SJSA1 (cell line): ENCODE results near the gene MIPOL1. TPM values are rescaled to one million over a fixed set of nuclear protein-coding genes. Genes with fewer than 3 reads are reported as not detected.

Experiments
- DNase-seq, 2 experiments: peaks; one replicate each; pipeline ENCODE4 v3.0.0-alpha.2; 2015 to 2020; ENCODE audit warnings: low spot score in 2 of 2, low read depth in 1 of 2
- H3K27ac ChIP-seq: fragments of 250-450 bp; sonication (Bioruptor Pico); 2 replicates; pipeline ENCODE4 v1.5.1; 2020; ENCODE audit warnings: mild to moderate bottlenecking, moderate library complexity
- H3K27me3 ChIP-seq: fragments of 250-450 bp; sonication (Bioruptor Pico); replicated peaks from 2 replicates; pipeline ENCODE4 v1.5.1; 2020; ENCODE audit warnings: mild to moderate bottlenecking, moderate library complexity
- H3K36me3 ChIP-seq: fragments of 250-450 bp; sonication (Bioruptor Pico); 2 replicates; pipeline ENCODE4 v1.5.1; 2020; ENCODE audit warnings: mild to moderate bottlenecking
- H3K4me1 ChIP-seq: fragments of 250-450 bp; sonication (Bioruptor Pico); replicated peaks from 2 replicates; pipeline ENCODE4 v1.6.1; 2021; ENCODE audit warnings: mild to moderate bottlenecking
- H3K4me3 ChIP-seq: fragments of 250-450 bp; sonication (Bioruptor Pico); 2 replicates; pipeline ENCODE4 v1.5.1; 2020; ENCODE audit warnings: mild to moderate bottlenecking
- H3K9me3 ChIP-seq: fragments of 250-450 bp; sonication (Bioruptor Pico); replicated peaks from 2 replicates; pipeline ENCODE4 v1.5.1; 2020; ENCODE audit warnings: mild to moderate bottlenecking
- total RNA-seq: library from RNA; depleted of rRNA; stranded (reverse); fragments of >200 nt; shearing (Covaris generic); gene quantifications from 2 replicates; pipeline ENCODE4 v1.2.3, GENCODE V29; 2014

The MIPOL1 gene
- total RNA-seq, 1 experiment from 2014 or later, result 9.7 TPM

DNA sequence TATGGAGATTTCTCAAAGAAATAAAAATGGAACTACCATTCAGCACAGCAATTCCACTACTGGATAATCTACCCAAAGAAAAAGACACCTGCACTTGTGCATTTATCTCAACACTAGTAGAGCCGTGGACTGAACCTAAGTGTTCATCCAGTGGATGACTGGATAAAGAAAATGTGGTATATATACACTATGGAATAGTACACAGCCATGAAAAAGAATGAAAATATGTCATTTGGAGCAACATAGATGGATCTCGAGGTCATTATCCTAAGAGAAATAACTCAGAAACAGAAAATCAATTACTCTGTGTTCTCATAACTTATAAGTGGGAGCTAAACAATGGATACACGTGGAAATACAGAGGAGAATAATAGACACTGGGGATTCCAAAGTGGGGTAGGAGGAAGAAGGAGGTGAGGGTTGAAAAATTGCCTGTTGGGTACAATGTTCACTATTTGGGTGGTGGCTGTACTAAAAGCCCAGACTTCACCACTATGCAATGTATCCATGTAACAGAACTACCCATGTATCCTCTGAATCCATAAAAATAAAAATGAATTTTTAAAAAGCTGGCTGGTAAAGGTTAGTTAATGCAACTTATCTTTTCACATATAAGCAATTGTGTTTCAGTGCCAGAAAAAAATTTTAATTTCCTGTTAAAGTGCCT lies 266.6 kb downstream of the MIPOL1 start:
- DNase-seq, result no peak
- no peak overlapping the region for H3K27ac ChIP-seq
- H3K4me3 ChIP-seq, result no peak overlapping the region
- no peaks in the 10 kb centered on the region for H3K9me3 ChIP-seq
- H3K36me3 ChIP-seq, result no peaks in the 10 kb centered on the region
- H3K4me1 ChIP-seq, result no peaks in the 10 kb centered on the region
- no peaks in the 10 kb centered on the region for H3K27me3 ChIP-seq

DNA sequence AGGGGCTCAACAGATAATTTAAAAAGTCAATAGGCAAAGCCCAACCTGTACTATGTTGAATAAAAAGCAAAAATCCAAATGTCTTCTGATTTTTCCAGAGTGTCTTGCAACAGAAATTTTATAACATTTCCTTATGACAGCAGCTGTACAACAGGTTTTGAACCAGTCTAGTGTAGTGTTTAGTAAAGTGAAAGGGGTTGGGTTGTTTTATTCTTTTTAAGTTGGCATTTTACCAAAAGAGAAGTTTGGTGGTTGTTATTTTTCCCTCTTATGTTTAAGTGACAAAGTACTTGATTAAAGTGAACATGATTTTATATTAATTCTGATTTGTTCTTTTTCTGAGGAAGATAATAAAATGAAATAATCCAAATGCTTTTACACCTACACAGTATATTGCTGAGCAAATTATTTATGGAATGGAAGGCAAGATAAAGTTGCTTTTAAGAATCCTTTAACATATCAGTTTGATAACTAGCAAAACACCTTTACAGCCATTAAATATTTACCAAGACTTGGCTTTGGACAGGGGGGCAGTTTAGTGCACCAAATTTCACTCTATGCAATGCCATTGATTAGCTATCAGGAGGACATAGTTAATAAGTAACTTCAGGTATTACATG lies 268.4 kb downstream of the MIPOL1 start:
- H3K36me3 ChIP-seq, result no peaks in the 10 kb centered on the region
- H3K9me3 ChIP-seq, result no peaks in the 10 kb centered on the region
- H3K4me3 ChIP-seq, result no peak overlapping the region
- no peaks in the 10 kb centered on the region for H3K27me3 ChIP-seq
- DNase-seq, result no peak
- no peak overlapping the region for H3K27ac ChIP-seq
- no peaks in the 10 kb centered on the region for H3K4me1 ChIP-seq

DNA sequence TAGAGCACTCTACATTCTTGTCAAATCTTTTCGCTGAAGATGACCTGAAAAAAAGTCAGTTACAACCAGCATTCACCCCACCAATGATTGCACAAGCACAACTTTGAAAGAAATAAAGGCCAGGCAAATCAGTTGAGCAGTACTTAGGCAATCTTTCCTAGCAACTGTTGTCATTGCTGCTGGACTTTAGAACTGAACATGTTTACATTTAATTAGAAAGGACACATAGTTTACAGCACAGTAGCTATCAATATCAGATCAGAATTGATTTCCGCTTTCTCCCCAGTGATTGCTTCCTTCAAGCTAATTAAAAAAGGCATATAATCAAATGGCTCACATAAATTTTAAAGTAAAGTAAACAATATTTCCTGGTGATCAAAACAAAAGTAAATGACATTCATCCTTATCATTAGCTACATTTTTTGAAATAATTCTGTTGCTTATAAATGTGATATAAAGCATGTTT lies 268.9 kb downstream of the MIPOL1 start:
- no peak overlapping the region for H3K4me3 ChIP-seq
- no peaks in the 10 kb centered on the region for H3K9me3 ChIP-seq
- no peaks in the 10 kb centered on the region for H3K36me3 ChIP-seq
- no peak overlapping the region for H3K27ac ChIP-seq
- no peak for DNase-seq
- H3K27me3 ChIP-seq, result no peaks in the 10 kb centered on the region
- no peaks in the 10 kb centered on the region for H3K4me1 ChIP-seq

DNA sequence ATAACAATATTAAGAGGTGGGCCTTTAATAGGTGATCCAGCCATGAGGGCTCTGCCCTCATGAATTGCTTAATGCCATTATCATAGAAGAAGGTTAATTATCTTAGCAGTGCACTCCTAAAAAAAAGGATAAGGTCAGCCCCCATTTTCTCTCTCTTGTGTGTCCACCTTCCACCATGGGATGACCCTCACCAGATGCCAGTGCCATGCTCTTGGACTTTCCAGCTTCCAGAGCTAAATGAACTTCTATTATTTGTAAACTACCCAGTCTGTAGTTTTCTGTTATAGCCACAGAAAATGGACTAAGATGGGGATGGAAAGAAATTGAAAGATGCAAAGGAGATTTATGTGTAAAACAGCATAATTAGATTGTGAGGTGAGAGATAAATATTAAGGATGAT lies 271.9 kb downstream of the MIPOL1 start:
- Histone ChIP-seq H3K4me1 (no peaks in the 10 kb centered on the region), H3K27ac (no peak overlapping the region), H3K27me3 (no peaks in the 10 kb centered on the region), H3K36me3 (no peaks in the 10 kb centered on the region), H3K9me3 (no peaks in the 10 kb centered on the region), H3K4me3 (no peak overlapping the region)
- no peak for DNase-seq

DNA sequence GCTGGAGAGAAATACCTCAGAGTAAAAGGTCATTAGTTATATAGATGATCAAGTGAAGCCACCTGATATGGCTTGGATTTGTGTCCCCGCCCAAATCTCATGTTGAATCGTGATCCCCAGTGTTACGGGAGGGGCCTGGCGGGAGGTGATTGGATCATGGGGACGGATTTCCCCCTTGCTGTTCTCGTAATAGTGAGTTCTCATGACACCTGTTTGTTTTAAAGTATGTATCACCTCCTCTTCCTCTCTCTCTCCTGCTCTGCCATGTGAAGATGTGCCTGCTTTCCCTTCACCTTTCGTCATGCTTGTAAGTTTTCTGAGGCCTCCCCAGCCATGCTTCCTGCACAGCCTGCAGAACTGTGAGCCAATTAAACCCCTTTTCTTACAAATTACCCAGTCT lies 272.5 kb downstream of the MIPOL1 start:
- no peaks in the 10 kb centered on the region for H3K27me3 ChIP-seq
- no peaks in the 10 kb centered on the region for H3K9me3 ChIP-seq
- H3K27ac ChIP-seq, result no peak overlapping the region
- no peak for DNase-seq
- H3K36me3 ChIP-seq, result no peaks in the 10 kb centered on the region
- no peaks in the 10 kb centered on the region for H3K4me1 ChIP-seq
- H3K4me3 ChIP-seq, result no peak overlapping the region

DNA sequence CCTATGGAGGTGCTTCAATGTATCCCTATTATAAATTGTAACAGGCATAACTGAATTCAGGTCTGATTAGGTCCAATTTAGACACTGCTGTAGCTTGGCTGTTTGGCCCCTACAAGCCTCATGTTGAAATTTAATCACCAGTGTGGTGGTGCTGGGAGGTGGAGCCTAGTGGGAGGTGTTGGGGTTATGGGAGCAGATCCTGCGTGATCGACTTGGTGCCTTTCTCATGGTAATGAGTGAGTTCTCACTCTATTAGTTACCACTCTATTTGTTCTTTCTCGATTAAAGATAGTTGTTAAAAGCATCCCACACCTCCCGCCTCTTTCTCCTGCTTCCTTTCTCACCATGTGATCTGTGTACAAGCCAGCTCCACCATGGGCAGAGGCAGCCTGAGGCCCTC lies 275.2 kb downstream of the MIPOL1 start:
- H3K4me3 ChIP-seq, result no peak overlapping the region
- H3K27me3 ChIP-seq, result no peaks in the 10 kb centered on the region
- no peak overlapping the region for H3K27ac ChIP-seq
- no peaks in the 10 kb centered on the region for H3K9me3 ChIP-seq
- no peak for DNase-seq
- no peaks in the 10 kb centered on the region for H3K4me1 ChIP-seq
- no peaks in the 10 kb centered on the region for H3K36me3 ChIP-seq

DNA sequence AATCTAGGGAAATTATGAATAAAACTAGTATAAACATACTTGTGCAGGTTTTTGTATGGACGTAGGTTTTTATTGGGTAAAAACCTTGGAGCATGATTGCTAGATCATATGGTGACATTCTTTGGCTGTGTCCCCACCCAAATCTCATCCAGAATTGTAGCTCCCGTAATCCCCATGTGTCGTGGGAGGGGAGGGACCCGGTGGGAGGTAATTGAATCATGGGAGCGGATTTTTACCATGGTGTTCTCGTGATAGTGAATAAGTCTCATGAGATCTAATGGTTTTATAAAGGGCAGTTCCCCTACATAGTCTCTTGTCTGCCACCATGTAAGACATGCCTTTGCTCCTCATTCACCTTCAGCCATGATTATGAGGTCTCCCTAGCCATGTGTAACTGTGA lies 276.5 kb downstream of the MIPOL1 start:
- DNase-seq, result no peak
- Histone ChIP-seq H3K4me1 (no peaks in the 10 kb centered on the region), H3K4me3 (no peak overlapping the region), H3K36me3 (no peaks in the 10 kb centered on the region), H3K27ac (no peak overlapping the region), H3K27me3 (no peaks in the 10 kb centered on the region), H3K9me3 (no peaks in the 10 kb centered on the region)

DNA sequence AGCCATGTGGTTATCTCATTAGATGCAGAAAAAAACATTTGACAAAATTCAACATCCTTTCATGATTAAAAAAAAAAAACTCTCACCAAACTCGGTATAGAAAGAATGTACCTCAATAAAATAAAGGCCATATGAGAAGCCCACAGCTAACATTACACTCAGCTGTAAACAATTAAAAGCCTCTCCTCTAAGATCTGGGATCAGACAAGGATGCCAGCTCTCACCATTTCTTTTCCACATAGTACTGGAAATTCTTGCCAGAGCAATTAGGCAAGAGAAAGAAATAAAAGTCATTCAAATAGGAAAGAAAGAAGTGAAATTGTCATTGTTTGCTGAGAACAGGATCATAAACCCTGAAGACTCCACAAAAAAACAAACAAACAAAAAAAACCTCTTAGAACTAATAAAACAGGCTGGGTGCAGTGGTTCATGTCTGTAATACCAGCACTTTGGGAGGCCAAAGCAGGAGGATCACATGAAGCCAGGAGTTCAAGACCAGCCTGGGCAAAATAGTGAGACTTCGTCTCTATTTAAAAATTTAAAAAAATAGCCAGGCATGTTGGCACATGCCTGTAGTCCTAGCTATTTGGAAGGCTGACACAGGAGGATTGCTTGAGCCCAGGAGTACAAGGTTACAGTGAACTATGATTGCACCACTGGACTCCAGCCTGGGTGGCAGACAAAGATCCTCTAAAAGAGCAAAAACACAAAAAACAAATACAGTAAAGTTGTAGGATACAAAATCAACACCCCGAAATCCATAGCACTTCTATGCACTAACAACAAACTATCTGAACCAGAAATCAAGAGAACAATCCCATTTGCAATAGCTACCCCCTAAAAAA lies 282.9 kb downstream of the MIPOL1 start:
- H3K27ac ChIP-seq, result no peak overlapping the region
- H3K27me3 ChIP-seq, result no peaks in the 10 kb centered on the region
- no peaks in the 10 kb centered on the region for H3K36me3 ChIP-seq
- no peak overlapping the region for H3K4me3 ChIP-seq
- H3K4me1 ChIP-seq, result no peaks in the 10 kb centered on the region
- no peak for DNase-seq
- H3K9me3 ChIP-seq, result no peaks in the 10 kb centered on the region

DNA sequence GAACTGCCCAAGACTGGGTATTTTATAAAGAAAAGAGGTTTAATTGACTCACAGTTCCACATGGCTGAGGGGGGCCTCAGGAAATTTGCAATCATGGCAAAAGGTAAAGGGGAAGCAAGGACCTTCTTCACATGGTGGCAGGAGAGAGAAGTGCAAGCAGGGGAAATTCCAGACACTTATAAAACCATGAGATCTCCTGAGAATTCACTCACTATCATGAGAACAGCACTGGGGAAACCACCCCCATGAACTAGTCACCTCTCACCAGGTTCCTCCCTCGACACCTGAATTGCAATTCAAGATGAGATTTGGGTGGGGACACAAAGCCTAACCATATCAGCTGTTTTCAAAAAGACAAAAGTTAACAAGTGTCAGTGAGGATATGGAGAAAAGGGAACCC lies 284.7 kb downstream of the MIPOL1 start:
- DNase-seq, result no peak
- H3K4me3 ChIP-seq, result no peak overlapping the region

DNA sequence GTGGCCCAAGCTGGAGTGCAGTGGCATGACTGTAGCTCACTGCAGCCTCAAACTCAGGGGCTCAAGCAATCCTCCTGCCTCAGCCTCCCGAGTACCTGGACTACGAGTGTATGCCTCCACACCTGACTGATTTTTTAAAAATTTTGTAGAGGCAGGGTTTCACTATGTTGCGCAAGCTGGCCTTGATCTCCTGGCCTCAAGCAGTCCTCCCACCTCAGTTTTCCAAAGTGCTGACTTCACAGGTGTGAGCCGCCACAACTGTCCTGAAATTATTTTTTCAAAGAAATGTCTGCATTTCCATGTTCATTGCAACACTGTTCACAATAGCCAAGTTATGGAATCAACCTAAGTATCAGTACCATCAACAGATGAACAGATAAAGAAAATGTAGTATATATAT lies 285.9 kb downstream of the MIPOL1 start:
- no peaks in the 10 kb centered on the region for H3K36me3 ChIP-seq
- H3K4me3 ChIP-seq, result no peak overlapping the region
- no peaks in the 10 kb centered on the region for H3K9me3 ChIP-seq
- H3K27ac ChIP-seq, result no peak overlapping the region
- no peaks in the 10 kb centered on the region for H3K27me3 ChIP-seq
- no peaks in the 10 kb centered on the region for H3K4me1 ChIP-seq
- no peak for DNase-seq

More for the DNA sequence above, 284.7 kb downstream of the MIPOL1 start:
- Histone ChIP-seq H3K27me3 (no peaks in the 10 kb centered on the region), H3K4me1 (no peaks in the 10 kb centered on the region), H3K36me3 (no peaks in the 10 kb centered on the region), H3K9me3 (no peaks in the 10 kb centered on the region), H3K27ac (no peak overlapping the region)

DNA sequence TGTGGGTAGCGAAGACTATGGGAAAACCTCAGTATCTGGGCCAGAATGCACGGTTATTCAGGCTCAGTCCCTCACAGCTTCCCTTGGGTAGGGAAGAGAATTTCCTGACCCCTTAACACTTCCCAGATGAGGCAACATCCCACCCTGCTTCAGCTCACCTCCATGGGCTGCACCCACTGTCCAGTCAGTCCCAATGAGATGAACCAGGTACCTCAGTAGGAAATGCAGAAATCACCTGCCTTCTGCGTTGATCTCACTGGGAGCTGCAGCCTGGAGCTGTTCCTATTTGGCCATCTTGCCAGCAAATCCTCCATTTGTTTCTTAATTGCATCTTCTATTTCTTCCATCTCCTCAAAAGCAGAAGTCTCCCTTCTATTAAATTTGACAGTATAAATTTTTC lies 292.9 kb downstream of the MIPOL1 start:
- no peak overlapping the region for H3K27ac ChIP-seq
- no peak overlapping the region for H3K4me3 ChIP-seq
- H3K4me1 ChIP-seq, result no peaks in the 10 kb centered on the region
- no peaks in the 10 kb centered on the region for H3K27me3 ChIP-seq
- DNase-seq, result no peak
- H3K9me3 ChIP-seq, result no peaks in the 10 kb centered on the region; the same call in 1 of the 2 replicates
- H3K36me3 ChIP-seq, result no peaks in the 10 kb centered on the region

DNA sequence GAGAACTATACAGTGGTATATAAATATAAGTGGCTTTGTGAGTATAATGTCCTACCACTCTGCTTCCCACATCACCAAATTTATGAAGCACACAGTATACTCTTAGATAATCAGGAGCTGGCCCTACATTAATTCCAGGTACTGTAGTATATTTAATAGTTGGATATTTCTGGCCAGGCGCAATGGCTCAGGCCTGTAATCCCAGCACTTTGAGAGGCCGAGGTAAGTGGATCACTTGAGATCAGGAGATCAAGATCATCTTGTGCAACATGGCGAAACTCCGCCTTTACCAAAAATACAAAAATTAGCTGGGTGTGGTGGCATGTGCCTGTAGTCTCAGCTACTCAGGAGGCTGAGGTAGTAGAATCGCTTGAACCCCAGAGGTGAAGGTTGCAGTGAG lies 293.3 kb downstream of the MIPOL1 start:
- H3K27me3 ChIP-seq, result no peaks in the 10 kb centered on the region
- no peak overlapping the region for H3K4me3 ChIP-seq
- H3K27ac ChIP-seq, result no peak overlapping the region
- no peaks in the 10 kb centered on the region for H3K36me3 ChIP-seq
- no peaks in the 10 kb centered on the region for H3K4me1 ChIP-seq
- no peak for DNase-seq
- H3K9me3 ChIP-seq, result no peaks in the 10 kb centered on the region; the same call in 1 of the 2 replicates

DNA sequence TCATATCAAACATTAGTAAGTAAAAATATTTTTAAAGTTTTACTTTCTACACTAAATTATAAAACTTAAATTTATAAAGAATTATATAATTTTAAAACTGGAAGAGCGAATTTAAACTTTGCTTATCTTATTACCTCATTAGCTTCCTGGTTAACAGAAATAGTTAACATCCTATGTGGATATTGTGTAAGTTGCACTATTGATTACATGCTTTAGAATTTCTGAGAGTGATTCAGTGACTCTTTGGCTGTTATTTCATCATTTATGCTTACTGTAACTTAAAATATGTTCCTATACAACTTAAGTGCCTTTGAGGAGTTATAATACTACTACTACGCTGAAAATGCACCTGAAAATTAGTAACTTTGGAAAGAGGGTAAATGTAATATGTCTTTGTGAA lies 295.9 kb downstream of the MIPOL1 start:
- H3K9me3 ChIP-seq, result no peaks in the 10 kb centered on the region; the same call in 1 of the 2 replicates
- H3K4me1 ChIP-seq, result no peaks in the 10 kb centered on the region
- no peak for DNase-seq
- no peak overlapping the region for H3K4me3 ChIP-seq
- no peaks in the 10 kb centered on the region for H3K36me3 ChIP-seq
- H3K27me3 ChIP-seq, result no peaks in the 10 kb centered on the region
- H3K27ac ChIP-seq, result no peak overlapping the region

DNA sequence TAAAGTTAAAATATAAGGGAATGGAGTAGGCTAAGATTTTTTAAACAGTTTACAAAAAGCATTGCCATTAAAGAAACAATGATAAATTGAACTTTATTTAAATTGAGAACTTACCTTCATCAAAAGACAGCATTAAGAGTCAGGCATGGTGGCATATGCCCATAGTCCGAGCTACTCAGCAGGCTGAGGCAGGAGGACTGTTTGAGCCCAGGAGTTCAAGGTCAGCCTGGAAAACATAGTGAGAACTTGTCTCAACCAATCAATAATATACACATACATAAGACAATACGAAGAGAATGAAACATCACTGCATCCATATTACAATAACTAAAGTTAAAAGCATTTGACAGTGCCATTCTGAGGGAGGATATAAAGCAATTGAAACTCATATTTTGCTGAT lies 299.7 kb downstream of the MIPOL1 start:
- no peaks in the 10 kb centered on the region; the same call in 1 of the 2 replicates for H3K9me3 ChIP-seq
- no peak overlapping the region for H3K27ac ChIP-seq
- H3K4me1 ChIP-seq, result no peaks in the 10 kb centered on the region
- no peaks in the 10 kb centered on the region for H3K27me3 ChIP-seq
- no peak for DNase-seq
- no peaks in the 10 kb centered on the region for H3K36me3 ChIP-seq
- no peak overlapping the region for H3K4me3 ChIP-seq
